LHCN-M2 (cell line): ENCODE data around the gene RPS25. TPM values are rescaled to one million over a fixed set of nuclear protein-coding genes. Genes with fewer than 3 reads are reported as not detected.
"Not testable (repeated sequence)": the region's sequence is repeated elsewhere in the genome, so short reads cannot be mapped to it uniquely, and the experiment has no call there.

Experiments used
- DNase-seq: peaks from one replicate; pipeline ENCODE4 v3.0.0-alpha.2; 2012; ENCODE audit warnings: low read depth
- polyA plus RNA-seq: library from polyadenylated mRNA; unstranded; fragments of >200 nt; gene quantifications from one replicate; pipeline ENCODE4 v1.2.1, GENCODE V29; 2012; ENCODE audit warnings: missing spikeins
- total RNA-seq: library from RNA; depleted of rRNA; stranded (reverse); fragments of >200 nt; gene quantifications from 2 replicates; pipeline ENCODE4 v1.2.3, GENCODE V29; 2014; rRNA removed

The RPS25 gene
- 627 and 1,078 TPM in 2 replicates for total RNA-seq
- 844 TPM for polyA plus RNA-seq

DNA sequence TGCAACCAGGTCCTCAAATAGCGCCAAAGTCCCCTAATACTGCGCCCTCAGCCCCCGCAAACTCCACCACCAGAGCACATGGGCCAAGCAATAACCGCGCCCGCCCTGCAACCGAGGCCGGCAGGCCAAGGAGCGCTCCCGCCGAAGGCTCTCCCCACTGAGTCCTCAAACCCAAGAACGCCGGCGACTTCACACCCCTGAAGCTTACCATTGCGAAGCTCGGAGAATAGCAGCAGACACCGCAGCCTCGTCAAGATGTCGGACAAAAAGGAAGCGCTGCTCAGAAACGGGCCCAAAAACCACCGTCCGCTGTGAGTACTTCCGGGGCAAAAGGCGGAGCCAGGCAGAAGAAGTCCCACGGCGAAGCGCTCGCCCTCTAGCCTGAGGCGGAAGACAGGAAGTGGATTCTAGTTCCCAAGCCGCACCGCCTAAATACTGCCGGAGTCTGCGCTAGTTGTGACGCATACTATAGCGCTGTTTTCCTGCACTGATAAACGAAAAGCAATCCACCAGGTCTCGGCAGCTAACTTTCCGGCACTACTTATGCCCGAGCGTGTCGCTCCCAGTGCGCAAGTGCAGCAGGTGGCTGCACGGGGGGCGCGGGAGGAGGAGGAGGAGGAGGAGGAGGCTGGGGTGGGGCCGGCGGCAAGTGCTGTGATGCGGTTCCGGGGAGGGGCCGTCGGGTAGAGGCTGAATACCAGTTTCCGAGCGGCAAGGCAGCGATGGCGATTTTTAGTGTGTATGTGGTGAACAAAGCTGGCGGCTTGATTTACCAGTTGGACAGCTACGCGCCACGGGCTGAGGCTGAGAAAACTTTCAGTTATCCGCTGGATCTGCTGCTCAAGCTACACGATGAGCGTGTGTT lies at the start of gene RPS25, which contains the start of gene TRAPPC4:
Gene RPS25 (minus strand): TSS at position 270 of the 865 bp plus-strand sequence. CDS start 59 bp downstream, at position 211.
Gene TRAPPC4 (plus strand): TSS at position 693 of the 865 bp plus-strand sequence. CDS start 30 bp downstream, at position 723.
- peak; percentile 94 for DNase-seq

DNA sequence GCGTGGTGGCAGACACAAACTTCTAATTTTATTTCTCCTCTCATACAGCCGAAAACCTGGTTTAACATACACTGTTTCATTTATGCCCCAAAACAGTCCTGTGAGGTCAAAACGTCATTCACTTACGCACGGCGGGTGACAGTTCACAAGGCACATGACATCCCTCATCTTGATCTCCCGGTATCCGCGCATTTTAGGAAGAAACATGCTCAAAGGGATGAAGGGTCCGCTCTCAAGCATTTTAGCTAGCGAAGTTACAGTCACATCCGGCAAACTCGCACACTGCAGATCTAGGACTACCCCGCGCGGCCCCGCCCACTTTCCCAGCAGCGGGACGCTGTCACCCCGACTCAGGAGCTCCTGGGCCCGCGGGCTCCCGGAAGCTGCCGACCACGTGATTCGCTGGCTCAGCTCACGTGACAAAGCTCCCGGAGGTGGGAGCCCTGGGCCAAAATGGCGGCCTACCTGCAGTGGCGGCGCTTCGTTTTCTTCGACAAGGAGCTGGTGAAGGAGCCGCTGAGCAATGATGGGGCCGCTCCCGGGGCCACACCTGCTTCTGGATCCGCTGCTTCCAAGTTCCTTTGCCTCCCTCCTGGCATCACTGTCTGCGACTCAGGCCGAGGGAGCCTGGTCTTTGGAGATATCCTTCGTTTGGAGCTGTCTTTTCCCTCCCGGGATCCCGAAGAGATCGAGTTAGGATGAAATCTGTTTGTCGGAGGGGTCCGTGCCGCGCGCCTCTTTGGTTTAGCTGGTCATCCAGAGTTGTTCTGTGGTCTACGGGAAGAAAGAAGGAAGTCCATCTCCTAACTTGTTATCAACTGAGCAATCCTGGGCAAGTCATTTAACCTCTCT lies 49.5 kb upstream of the RPS25 start, which contains the start of gene VPS11:
Gene VPS11 (plus strand): TSS at position 448 of the 852 bp plus-strand sequence. CDS start 6 bp downstream, at position 454.
- peak; percentile 91 for DNase-seq

DNA sequence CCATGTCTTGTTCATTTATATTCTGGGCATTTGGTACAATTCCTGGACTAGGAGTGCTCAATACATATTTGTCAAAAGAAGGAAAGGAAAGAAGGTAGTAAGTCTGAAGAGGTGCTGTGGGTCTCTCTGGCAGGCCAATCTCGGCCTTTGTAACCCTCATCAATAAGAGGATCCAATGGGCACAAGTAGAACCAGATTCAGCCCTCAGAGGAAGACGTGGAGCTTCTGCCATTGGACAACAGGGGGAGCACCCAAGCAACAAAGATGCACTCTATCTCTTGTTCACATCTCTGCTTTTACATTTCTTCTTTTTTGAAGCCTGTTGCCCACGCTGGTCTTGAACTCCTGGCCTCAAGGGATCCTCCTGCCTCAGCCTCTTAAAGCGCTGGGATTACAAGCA lies 47.2 kb upstream of the RPS25 start:
- peak; percentile 25 for DNase-seq

DNA sequence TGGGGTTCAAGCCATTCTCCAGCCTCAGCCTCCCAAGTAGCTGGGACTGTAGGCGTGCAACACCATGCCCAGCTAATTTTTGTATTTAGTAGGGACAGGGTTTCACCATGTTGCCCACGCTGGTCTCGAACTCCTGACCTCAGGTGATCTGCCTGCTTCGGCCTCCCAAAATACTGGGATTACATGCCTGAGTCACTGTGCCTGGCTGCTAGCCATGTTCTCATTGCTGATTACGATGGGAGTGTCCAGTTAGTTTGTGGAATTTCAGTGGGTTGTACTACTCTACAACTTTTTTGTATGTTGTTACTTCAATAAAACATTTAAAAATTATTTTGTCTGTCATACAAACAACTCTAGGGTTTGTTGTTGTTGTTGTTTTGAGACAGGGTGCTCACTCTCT lies 44.6 kb upstream of the RPS25 start:
- peak; percentile 43 for DNase-seq

DNA sequence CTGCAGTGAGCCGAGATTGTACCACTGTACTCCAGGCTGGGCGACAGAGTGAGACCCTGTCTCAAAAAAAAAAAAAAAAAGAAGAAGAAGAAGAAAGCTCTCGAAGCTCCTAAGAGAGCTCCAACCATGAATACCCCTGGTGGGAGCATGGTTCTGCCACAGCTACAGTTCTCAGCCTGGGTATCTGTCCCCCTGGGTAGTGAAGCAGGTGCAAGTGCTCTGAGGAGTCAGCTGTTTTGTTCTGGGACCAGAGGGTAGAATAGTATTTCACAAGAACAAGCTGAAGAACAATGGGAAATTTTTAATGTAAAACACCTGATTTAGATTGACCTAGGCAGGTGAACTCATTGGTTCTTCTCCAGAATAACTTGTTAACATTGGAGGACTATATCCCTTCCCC lies 43.1 kb upstream of the RPS25 start:
- DNase-seq: no peak

DNA sequence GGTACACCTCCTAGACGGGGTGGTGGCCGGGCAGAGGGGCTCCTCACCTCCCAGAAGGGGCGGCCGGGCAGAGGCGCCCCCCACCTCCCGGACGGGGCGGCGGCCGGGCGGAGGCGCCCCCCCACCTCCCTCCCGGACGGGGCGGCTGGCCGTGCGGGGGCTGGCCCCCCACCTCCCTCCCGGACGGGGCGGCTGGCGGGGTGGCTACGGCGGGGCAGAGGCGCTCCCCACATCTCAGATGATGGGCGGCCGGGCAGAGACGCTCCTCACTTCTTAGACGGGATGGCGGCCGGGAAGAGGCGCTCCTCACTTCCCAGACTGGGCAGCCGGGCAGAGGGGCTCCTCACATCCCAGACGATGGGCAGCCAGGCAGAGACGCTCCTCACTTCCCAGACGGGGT lies 41.0 kb upstream of the RPS25 start:
- DNase-seq: not testable (repeated sequence)

DNA sequence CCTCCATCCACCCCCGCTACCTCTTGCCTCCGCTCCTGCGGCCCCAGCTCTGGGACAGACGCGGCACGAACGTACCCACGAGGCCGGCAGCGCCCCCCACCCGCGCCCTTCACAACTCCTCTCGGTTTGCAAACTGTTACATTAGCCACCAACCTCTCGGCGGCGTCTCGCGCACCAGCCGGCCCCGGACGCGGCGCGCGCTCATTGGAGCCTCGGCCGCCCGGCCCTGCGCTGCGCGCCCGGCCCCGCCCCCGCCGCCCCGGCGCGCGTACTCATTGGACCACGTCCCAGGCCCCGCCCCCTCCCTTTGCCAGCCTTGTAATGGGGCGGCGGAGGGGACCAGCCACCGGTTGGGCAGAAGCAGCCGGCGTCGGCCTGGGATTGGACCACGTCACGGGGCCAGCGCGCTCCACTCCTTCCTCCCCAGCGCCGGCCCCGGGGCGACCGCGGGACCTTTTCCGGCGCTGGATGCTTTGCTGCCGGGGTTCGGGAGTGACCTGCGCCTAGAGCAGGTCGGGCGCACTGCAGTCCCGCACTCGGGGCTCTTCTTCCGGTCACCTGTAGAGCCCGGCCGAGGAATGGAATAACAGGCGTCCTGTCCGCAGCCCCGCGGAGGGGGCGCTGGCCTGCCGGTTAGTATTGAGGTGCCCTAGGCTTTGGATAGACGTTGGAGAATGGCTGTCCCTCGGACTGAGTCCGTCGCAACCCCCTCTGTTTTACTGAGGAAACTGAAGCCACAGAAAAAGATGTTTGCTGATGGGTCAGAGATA lies 39.0 kb upstream of the RPS25 start, which contains the start of gene HYOU1:
Gene HYOU1 (minus strand): TSS at position 206 of the 770 bp plus-strand sequence. CDS start 1,045 bp downstream, outside the sequence.
- peak; percentile 94 for DNase-seq

DNA sequence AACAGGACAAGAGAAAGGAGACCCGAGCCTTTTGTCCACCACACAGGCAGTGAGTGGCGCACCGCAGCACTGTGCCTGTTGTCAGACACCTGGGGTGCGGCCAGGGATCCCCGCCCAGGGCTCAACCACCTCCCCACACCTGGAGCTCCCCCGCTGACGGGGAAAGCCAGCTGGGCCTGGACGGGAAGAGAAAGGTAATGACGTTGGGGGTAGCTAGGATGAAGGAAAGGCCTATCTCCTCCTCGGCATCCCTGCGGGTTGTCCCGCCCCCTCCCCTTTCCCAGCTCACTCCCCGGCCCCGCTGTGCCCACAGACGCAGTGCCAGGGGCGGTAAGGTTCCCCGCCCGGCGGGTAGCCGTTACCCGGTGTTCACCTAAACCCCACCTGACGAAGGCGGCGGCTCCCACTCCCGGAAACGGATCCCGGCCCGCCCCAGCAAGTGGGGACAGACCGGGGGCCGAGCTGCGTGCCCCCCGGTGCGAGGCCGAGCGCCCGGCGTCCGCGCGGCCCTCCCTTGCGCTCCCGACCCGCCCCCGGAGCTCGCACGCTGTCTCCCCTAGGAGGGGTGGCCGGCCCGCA lies 38.4 kb upstream of the RPS25 start:
- no peak for DNase-seq

DNA sequence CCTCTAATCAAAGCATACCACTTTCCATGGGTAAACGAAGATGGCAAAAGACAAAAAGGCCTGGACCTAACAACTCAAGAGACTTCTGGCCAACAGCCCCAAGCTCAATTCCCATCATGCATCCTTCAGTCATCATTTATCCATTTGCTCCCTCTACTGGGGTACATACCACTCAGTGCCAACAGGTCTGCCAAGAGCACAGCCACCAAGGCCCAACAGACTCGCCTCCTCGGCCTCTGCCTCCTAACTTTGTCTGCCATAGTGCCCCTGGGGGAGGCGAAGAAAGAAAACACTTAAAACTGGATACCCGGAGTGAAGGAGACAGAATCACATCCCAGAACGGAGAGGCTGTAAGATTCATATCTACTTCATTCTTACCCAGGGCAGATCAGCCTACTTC lies 37.8 kb upstream of the RPS25 start:
- DNase-seq: peak; percentile 54

DNA sequence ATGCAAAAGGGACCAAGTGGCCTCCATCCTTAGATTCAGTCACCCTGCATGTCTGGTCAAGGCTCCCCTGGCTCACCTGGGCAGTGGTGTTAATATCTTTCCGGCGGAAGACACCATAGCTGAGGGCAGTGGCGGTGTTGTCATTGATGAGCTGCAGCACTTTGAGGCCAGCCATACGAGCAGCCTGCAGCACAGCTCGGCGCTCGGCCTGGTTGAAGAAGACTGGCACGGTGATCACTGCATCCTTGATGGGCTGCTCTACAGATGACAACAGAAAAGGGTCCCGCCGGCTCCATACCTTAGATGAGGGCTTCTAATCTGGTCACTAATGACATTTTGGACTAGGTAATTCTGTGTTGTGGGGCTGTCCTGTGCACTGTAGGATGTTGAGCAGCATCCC lies 36.3 kb upstream of the RPS25 start:
- no peak for DNase-seq

DNA sequence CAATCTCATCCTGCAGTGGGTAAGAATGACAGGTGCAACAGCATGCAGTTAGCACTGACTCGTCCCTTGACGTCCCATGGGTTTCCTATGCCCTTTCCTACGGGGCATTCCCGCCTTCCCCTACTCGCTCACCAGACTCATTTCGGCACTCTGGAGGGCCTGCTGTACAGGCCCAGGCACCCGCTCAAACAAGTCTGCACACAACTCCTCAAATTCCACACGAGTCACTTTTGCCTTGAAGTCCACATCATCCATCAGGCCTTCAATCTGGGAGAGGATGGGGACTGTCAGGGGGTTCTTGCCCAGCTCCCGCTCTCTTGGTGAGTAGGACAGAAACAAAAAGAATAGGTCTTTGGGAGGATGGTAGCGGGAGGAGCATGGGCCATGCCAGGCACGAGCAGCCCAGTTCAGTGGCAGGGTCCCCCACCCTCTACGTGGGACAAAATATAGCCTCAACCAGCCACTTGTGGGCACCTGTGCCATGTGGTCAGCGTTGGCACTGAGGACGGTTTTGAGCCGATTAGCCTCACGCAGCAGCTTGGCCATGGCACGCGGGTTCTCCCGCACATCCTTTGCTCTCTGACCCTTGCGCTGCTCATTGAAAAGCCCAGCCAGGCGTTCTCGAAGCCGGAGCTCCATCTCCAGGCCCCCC lies 34.1 kb upstream of the RPS25 start:
- DNase-seq: peak; percentile 46

DNA sequence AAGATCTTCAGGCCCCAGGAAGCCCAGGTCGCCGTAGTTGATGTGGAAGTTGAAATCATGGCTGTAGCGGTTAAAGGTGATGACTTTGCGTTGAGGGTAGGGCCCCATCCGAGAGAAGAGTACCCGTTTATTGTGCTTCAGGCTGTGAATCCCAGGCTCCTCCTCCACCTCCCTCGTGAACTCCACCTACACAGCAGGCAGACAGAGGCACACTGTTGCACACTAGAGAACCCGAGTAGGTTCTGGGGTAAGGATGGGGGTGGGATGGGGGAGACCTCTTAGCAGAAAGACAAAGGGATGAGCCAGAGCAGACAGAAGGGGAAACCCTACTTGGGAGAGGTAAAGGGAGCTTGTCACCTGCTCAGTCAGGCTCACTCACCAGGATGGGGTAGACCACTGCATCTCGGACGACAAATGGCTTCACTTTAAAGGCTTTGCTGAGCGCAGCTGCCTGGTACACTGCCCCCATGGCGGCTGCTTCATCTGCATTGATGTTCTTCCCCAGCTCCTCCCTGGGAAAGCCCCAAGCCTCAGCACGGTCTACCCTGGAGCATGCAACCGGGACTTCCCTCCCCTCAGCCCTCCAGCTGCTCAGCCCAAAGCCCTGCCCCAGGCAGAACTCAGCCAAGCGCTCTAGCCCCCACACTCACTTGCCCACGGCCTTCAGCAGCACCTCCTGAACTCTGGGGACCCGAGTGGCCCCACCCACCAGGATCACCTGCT lies 33.5 kb upstream of the RPS25 start:
- no peak for DNase-seq

DNA sequence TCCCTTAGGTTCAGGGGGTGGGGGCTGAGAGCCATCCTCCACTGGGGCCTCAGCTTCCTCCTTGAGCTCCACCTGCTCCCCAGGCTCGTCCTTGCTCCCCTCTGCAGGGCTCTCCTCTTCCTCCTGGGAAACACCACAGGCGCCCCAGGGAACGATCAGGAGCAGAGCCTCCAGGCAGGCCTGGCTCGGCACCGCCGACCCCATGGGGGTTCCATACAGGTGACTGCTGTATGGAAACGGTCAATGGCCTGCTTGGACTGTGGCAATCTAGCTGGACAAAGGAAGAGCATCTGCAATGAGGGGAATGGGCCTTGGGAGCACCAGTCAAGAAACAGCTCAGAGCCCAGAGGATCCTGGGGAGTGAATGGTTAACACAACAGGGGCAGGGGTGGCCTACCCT lies 30.9 kb upstream of the RPS25 start:
- no peak for DNase-seq

DNA sequence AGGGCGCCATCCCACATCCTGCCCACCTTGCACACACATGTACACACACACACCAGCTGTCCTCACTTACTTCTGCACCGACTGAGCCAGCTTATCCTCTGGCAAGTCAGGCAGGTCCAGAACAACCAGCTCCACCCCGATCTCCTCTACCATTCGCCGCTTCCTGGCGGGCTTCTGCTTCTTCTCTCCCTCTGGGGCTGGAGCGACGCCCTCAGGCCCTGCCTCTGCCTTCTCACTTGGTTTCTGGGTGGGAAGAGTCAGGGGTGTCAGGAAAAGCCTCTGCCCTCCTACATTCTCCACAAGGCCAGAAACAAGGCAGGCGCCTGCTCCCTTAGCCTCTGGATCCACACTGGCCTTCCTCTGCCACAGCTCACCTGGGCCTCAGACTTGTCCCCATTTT lies 30.5 kb upstream of the RPS25 start:
- no peak for DNase-seq

DNA sequence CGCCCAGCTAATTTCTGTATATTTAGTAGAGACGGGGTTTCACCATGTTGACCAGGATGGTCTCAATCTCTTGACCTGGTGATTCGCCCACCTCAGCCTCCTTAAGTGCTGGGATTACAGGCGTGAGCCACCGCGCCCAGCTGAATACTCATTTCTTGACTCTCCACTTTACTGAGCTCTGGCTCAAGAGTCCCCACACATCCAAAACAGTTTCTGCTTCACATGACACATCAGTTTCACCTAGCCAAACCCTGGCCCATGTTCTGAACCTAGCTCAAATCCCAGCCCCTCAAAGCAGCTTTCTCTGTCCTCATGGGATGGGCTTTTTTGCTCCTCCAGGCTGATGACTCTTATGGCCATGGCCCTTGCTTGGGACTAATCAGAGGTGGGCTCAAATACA lies 29.1 kb upstream of the RPS25 start:
- no peak for DNase-seq

DNA sequence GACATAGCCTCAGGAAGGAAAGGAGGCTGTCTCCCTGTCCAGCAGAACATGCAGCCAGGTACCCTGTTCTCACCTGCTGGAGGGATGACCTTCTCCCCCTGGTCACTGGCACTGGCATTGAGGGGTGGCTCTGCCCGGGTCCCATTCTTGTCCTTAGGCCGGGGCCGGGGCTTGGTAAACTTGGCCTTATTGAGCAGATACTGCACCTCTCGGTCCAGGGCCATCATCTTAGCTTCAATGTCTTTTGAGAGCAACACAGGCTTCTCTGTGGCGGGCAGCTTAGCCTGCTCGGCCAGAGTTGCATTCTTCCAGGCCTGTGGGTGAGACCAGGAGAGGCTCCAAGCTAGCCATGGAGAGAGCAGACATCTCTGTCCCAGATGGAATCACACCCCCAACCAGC lies 28.3 kb upstream of the RPS25 start:
- DNase-seq: no peak

DNA sequence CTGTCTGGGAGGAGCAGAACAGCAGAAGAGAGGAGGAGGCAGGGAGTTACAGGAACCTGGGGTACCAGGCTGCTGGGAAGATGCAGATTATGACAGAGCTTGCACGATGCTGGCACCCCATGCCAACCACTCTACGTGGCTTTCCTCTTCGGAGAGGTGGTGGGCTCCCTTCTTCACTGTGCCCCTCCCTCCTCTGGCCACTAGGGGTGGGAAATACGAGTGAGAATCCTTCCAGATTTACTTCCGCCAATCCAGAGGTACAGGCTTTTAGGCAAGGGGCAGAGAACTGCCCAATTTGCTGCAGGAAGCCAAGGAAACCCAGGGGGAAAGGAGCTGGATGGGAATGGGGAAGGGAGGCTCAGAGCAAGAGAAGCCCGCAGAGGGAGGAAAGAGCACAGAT lies 26.6 kb upstream of the RPS25 start:
- DNase-seq: no peak

DNA sequence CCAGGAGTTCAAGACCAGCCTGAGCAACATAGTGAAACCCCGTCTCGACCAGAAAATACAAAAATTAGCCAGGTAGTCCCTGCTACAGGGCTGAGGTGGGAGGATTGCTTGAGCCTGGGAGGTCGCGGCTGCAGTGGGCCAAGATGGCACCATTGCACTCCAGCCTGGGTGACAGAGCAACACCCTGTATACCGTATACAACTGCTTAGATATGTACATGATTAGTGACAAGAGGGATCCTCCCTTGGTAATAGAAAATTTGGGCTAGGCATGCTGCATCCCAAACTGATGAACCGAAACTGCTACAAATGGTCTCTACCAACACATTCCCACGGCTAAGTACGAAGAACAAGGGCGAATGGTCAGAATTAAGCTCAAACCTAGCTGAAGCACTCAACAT lies 24.8 kb upstream of the RPS25 start:
- no peak for DNase-seq

DNA sequence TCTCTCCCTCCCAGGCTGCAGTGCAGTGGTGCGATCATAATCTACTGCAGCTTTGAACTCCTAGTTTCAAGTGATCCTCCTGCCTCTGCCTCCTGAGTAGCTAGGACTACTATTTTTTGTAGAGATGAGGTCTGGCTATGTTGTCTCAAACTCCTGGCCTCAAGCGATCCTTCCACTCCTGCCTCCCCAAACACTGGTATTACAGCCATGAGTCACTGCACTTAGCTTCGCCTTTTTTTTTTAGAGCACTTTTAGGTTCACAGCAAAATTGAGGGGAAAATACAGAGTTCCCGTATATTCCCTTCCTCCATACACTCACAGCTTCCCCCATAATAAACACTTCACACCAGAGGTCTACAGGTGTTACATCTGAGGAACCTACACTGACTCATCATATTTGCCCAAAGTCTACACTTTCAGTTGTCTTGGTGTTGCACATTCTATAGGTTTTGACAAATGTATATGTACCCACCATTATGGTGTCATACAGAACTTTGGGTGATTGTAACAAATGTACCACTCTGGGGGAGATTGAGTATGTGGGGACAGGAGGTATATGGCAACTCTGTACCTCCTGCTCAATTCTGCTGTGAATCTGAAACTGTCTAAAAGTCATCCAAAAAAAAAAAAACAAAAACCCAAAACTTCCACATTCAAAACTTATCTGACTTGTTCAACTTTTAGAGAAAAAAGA lies 23.8 kb upstream of the RPS25 start:
- no peak for DNase-seq
